ENCODE measurements around the gene CYB5D1.
A peak's percentile ranks its signal among the peaks of the same experiment; 100 is the strongest.

The CYB5D1 gene

DNA sequence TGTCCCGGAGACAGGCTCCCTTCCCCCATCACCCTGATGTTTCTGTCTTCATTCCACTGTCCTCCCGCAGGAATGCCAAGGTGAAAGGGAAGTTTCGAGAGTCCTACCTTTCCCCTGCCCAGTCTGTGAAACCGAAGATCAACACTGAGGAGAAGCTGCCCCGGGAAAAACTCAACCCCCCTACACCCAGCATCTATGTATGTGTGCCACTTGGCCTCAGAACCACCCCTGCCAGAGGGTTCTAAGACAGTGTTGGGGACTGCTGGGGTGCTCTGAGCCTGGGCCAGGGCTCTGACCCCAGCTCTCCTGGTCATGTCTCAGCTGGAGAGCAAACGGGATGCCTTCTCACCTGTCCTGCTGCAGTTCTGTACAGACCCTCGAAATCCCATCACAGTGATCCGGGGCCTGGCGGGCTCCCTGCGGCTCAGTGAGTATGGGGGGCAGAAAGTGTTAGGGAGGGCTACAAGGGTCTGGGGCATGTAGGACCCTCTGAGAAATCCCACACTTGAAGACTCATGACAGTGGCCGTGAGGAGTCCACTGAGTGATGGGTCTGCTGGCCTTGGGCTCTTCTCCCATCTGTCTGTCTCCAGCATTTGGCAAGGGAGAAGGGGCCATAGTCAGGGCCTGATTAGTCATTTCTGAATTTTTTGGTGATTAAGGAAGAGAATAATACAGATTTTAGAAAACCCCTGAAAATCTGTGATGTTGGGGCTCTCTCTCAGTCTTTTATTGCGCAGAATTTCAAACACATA is 7.9 kb upstream of the CYB5D1 start:
- DNase-seq (ENCODE audit: low read depth): no peak
- H3K4me3 ChIP-seq (ENCODE audit: low read depth, low read length): no peak overlapping the region

DNA sequence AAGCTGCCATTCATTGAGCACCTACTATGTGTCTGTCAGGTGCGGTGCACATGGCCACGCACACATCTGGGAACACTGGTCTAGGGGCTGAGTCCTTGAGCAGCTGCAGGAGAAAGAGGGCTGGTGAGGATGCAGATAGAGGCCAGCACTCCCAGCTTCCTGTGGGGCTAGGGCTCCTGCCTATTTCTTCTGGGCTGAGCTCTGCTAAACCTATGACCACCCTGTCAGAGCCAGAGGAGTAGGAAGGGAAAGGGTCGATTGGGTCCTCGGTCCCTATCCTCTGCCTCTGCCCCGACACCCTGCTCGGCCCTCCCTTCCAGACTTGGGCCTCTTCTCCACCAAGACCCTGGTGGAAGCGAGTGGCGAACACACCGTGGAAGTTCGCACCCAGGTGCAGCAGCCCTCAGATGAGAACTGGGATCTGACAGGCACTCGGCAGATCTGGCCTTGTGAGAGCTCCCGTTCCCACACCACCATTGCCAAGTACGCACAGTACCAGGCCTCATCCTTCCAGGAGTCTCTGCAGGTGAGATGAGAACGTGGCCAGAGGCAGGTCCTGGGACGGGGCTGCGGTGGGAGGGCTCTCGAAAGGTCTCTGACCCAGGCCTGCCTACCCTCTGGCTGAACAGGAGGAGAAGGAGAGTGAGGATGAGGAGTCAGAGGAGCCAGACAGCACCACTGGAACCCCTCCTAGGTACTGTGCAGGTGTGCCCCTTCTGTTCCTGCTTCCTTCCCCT is 6.9 kb upstream of the CYB5D1 start:
- peak overlapping the region; percentile 42 for H3K4me3 ChIP-seq (ENCODE audit: low read depth, low read length)
- no peak for DNase-seq (ENCODE audit: low read depth)
- TF ChIP-seq, protein P1, sequence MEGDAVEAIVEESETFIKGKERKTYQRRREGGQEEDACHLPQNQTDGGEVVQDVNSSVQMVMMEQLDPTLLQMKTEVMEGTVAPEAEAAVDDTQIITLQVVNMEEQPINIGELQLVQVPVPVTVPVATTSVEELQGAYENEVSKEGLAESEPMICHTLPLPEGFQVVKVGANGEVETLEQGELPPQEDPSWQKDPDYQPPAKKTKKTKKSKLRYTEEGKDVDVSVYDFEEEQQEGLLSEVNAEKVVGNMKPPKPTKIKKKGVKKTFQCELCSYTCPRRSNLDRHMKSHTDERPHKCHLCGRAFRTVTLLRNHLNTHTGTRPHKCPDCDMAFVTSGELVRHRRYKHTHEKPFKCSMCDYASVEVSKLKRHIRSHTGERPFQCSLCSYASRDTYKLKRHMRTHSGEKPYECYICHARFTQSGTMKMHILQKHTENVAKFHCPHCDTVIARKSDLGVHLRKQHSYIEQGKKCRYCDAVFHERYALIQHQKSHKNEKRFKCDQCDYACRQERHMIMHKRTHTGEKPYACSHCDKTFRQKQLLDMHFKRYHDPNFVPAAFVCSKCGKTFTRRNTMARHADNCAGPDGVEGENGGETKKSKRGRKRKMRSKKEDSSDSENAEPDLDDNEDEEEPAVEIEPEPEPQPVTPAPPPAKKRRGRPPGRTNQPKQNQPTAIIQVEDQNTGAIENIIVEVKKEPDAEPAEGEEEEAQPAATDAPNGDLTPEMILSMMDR (IDR thresholded peaks at IDR 0.05; ENCODE audit: control insufficient read depth, extremely low read depth, insufficient read depth): no peak

More for the DNA sequence above, 7.9 kb upstream of the CYB5D1 start:
- TF ChIP-seq, protein P1 (IDR thresholded peaks at IDR 0.05; ENCODE audit: control insufficient read depth, extremely low read depth, insufficient read depth): no peak

- DNase-seq (ENCODE audit: low read depth): no peak
- H3K4me3 ChIP-seq (ENCODE audit: low read depth, low read length): peak overlapping the region; percentile 42
- TF ChIP-seq, protein P1 (IDR thresholded peaks at IDR 0.05; ENCODE audit: control insufficient read depth, extremely low read depth, insufficient read depth): peak; percentile 91
These were observed 6.2 kb upstream of the CYB5D1 start for GRCh38 chr17:7851438-7852261.

DNA sequence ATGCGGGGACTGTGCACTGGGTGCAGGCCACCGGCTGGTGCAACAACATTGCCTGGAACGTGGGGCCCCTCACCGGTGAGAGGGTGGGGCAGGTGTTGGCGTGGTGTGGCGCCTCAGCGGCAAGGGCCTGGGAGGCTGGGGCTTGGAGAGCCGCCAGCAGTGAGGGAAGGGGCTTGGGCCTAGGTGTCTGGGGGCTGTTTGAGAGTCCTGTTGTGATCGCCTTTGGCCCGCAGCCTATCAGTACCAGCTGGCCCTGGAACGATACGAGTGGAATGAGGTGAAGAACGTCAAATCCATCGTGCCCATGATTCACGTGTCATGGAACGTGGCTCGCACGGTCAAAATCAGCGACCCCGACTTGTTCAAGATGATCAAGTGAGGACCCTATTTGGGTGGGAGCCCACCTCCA is 5.5 kb upstream of the CYB5D1 start:
- TF ChIP-seq, protein P1 (IDR thresholded peaks at IDR 0.05; ENCODE audit: control insufficient read depth, extremely low read depth, insufficient read depth): no peak
- DNase-seq (ENCODE audit: low read depth): no peak
- H3K4me3 ChIP-seq (ENCODE audit: low read depth, low read length): no peak overlapping the region

- TF ChIP-seq, protein P1 (IDR thresholded peaks at IDR 0.05; ENCODE audit: control insufficient read depth, extremely low read depth, insufficient read depth): no peak
- no peak overlapping the region for H3K4me3 ChIP-seq (ENCODE audit: low read depth, low read length)
- no peak for DNase-seq (ENCODE audit: low read depth)
These were observed 4.7 kb upstream of the CYB5D1 start for GRCh38 chr17:7852919-7853690.

DNA sequence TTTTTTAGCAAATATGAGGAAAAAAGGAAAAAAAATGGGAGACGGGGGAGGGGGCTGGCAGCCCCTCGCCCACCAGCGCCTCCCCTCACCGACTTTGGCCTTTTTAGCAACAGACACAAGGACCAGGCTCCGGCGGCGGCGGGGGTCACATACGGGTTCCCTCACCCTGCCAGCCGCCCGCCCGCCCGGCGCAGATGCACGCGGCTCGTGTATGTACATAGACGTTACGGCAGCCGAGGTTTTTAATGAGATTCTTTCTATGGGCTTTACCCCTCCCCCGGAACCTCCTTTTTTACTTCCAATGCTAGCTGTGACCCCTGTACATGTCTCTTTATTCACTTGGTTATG is 4.1 kb upstream of the CYB5D1 start:
- H3K4me3 ChIP-seq (ENCODE audit: low read depth, low read length): no peak overlapping the region
- TF ChIP-seq, protein P1 (IDR thresholded peaks at IDR 0.05; ENCODE audit: control insufficient read depth, extremely low read depth, insufficient read depth): no peak
- no peak for DNase-seq (ENCODE audit: low read depth)

All from LNCaP clone FGC (cell line).